GM21526 (cell line): ENCODE results near the gene KRTAP5-1.

Experiments used
- ATAC-seq: cut with Tn5 transposase; IDR thresholded peaks from one replicate; pipeline ENCODE4 v1.9.1; 2021; ENCODE audit warnings: moderate library complexity; ENCODE audit not compliant: unreplicated experiment, low FRiP score

The KRTAP5-1 gene

DNA sequence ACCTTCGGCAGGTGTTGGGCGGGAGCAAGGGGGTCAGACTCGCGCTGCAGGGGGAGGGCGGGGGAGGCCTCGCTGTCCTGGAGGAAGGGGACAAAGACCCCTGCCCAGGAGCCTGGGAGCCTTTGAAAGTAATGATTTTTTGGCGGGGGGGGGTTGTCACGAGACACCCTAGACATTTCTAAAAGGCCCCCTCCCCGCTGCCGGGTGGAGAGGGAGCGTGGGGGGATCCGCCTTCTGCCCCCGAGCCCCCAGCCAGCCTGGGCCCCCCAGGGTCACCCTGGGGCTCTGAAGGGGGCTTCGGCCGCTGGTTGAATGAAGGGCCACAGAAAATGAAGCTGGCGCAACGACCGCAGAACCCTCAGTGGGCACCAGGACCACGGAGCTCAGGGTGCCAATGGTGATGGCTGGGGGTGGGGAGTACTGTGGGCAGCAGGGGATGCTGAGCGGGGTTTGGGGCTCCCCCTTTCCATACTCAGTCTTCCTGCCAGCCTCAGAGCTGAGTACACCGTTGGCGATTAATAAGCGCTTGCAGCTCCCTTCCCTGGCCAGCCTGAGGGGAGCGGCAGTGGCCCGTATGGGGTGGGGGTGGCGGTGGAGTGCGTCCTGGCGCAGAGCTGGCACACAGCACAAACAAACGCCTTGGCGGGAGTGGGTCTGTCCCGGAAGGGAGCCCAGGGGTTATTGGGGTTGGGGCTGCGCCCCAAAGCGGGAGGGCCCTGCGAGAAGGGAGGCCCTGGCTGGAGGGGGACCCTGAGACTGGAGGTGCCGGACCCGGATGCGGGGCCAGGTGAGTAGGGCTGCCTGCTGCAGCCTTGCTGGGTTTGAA, 11.8 kb downstream of the KRTAP5-1 start:
- no peak for ATAC-seq

GRCh38 chr11:1572197-1573076, 12.6 kb downstream of the KRTAP5-1 start, which contains the start of gene DUSP8:
DUSP8 (minus strand) TSS chr11:1572271; CDS start chr11:1565826, 6,445 bp downstream.
- ATAC-seq = no peak

- no peak for ATAC-seq
These were observed 13.3 kb downstream of the KRTAP5-1 start for GRCh38 chr11:1571760-1572196.

DNA sequence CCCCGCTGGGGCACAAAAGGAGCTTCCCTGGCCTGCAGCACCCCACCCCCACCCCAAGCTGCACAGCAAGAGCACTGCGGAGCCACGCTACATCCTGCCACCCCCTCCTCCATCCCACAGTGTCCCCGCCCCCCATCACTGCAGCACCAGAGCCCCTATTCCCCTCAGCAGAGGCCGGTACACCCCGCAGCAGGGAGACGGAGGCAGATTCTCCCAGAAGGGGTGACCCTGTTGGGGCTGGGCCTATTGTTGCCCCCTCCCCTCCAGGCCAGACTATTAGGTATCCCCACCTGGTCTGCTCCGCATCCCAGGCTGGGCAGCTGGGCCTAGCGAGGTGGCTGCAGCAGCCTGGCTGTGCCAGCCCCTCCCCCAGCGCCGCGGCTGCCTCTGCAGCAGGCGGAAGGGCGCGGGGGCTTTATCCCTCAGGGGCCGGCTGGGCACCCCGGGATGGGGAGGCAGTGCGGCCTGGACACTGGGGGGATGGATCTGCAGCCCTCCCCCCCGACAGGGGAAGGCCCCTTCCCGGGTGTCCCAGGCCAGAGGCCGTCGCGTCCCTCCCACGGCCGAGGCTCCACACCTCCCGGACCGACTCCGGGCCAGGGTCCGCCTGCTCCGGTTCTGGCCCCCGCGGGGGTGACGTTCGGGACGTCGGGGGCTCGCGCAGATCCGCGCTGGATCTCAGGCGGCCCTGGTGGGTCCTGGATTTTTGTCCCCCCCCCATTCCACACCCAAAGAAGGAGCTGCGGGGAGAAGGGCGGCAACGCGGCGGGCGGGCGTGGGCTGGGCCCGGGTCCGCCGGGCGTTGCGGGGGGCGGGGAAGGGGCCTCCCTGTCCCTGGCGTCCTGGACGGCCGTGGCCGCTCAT, 14.0 kb downstream of the KRTAP5-1 start:
- no peak for ATAC-seq

GRCh38 chr11:1570531-1570895, 14.6 kb downstream of the KRTAP5-1 start:
- ATAC-seq = no peak

DNA sequence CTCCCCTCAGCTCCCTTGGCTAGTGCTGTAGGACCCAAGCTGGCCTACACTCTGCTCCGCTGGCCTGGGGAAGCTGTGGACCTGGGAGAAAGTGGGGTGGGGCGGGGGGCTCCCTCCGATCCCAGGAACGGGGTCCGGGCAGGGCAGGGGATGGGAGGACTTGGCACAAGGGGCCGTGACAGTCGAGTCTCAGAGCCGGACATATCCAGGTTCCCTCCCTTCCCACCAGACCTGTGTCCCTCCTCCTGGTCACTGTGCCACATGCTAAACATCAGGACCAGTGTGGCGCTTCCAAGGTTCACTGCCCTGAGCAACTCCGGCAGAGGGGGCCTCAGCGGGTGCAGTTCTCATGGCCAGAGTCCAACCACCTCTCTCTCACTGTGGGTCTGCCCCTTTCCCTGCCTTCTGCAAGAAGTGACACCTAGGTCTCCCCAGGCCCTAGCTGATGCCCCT, 15.1 kb downstream of the KRTAP5-1 start:
- no peak for ATAC-seq

DNA sequence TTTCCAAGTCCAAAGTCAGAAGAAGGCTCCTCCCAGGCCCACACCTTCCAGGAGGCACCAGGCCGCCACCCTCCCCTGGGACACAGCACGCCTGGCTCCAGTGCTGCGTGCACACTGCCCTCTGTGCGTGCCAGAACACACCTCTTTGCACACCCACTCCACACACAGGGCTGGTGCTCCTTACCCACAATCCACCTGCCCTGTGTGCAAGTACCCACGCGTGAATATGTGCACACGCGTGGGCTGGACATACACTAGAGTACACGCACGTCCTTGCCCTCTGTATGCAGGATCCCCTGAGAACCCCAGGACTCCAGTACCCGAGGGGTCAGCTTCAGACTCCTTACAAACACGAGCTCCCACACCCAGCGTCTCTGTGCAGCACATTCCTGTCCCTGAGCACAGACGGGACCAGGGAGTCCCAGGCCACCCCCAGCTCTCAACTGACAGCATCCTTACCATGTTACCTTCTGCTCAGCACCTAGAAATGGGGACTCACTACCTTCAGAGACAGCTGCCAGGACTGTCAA, 15.8 kb downstream of the KRTAP5-1 start:
- no peak for ATAC-seq

DNA sequence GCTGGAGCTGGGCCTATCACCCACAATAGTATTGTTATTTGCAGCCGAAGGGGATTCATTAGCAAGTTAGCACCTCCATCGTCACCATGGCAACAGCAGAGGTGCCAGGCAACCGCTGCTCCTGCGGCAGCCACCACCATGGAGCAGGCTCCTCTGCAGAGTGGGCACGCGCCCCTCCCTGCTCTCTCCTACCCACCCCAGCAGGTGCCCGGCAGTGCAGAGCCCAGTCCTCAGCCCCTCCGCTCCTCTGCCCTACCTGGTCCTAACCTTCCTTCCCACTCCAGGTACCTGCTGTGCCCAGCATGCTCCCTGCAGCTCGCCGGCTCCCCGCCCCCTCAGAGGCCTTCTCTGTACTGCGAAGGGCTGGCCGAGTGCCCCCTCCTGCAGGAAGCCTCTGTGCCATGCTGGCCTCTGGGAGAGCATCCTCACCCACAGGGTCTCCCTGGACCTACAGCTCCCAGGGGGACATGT, 16.6 kb downstream of the KRTAP5-1 start:
- ATAC-seq = no peak

DNA sequence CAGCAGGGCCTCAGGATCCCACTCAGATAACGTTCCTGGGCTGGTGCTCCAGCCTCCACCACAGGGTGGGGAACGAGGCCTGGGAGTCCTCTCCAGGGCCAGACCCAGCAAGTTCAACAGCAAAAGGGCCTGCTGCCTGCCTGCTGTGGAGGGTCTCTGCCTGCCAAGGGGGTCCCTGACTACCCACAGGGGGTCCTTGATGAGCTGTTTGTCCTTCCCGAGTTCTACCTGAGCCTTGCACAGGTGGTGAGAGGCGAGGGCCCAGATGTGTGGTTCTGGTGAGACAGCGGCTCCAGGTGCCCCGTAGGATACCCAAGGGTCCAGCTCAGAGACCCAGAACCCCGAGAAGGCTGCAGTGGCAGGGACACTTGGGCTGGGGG, 17.4 kb downstream of the KRTAP5-1 start:
- ATAC-seq = no peak

DNA sequence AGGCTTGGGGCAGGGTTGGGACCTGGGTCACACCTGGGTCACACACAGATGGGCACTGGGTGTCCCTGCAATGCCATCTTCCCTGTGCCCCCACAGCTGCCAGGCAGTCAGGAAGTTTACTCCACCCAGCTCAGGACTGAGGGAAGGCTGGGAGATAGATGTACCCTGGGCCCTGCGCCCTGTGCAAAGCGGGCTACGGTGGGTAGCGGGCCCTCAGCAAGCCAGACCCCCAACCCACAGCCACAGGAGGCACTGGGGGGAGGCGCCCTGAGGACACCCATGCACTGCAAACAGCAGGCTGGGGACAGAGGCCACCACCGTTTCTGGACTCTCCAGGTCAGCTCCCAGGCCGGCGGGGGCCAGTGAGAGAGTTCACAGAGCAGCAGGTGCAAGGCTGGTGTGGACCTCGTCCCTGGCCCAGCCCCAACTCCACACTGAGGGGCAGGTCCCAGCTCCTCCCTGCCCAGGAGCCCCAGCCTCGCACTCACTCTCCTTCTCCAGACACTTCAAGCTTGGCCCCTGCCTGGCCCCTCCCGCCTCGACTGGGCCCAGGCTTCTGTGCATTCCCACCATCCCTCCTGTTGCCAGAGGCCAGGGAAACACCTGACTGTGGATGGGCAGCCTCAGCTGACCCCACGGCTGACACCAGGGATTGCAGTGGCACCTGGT, 17.9 kb downstream of the KRTAP5-1 start:
- no peak for ATAC-seq

GRCh38 chr11:1566381-1567051, 18.6 kb downstream of the KRTAP5-1 start:
- ATAC-seq = no peak

DNA sequence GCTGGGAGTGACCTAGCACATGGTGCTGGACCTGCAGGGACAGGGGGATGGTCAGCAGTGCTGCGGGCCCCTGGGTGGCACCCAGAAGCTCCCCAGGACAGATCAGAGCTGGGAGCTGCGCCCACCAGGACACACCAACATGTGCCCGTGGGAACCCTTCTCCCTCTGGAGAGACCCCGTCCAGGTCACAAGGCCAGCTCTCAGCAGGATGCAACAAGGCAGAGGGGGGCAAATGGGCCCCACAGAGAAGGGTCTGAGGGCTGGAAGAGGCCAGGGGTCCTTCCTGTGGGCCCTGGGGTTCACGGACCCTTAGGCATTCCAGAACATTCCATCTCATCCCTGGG, 19.2 kb downstream of the KRTAP5-1 start:
- no peak for ATAC-seq

- ATAC-seq = no peak
These were observed 19.7 kb downstream of the KRTAP5-1 start for GRCh38 chr11:1565173-1565903.

- no peak for ATAC-seq
These were observed 20.4 kb downstream of the KRTAP5-1 start for GRCh38 chr11:1564535-1565172.

DNA sequence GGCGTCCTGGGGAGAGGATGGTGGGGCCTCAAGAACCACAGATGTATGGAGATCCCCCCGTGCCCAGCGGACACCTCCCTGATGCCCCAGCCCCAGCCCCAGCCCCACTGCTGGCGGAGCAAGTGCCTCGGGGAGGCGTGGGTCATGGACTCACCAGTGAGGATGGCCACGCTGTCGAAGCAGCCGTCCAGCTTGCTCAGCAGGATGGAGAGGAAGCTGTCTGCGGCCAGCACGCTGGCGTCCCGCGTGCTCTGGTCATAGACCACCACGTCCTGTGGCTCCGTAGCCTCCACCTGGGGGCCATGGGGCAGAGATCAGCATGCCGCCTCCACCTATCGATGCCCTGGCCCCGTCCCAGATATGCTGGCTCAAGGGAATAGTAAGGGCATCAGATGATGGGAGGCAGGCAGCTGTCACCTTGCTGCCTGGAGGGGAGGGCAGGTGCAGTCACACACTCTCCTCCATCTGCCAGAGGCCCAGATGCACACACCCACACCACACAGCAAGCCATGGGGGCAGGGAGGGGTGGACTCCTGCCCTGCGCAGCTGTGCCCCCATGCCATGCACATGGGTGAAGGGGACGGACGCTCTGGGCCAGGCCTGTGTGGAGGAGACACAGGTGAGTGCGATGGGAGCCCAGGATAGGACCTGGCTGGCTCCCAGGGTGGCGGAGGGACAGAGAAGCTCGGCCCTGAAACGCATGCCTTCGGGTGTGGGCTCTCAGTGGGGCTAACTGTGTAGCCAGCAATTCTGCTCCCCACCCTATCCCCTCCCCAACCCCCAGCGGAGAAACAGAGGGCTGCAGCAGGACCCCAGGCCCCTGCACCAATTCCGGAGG, 21.2 kb downstream of the KRTAP5-1 start:
- ATAC-seq = no peak

DNA sequence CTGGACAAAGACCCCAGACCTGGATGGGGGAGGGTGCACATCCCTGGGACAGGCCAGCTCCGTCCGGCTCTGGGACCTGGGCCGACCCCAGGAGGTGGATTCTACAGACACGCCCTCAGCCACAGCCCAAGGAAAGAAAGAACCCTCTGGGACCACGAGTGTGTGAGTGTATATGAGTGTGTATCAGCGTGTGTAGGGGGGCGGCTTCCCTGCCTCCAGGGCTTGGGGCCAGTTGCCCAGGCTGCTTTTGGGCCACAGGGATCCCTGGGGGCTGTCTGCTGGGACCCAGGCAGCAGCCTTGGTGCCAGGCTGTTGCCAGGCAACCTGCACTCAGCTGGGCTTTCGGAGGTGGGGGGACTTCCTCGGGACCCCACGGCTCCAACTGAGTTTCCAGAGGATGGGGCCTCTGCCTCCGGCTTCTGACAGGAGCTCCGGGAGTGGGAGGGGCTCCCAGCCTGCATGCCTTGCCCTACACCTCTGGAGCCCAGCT, 21.9 kb downstream of the KRTAP5-1 start:
- no peak for ATAC-seq
